Astrocyte (in vitro differentiated cells and primary cell): ENCODE measurements around the gene HACL1. TPM values are rescaled to one million over a fixed set of nuclear protein-coding genes. Genes with fewer than 3 reads are reported as not detected.

ENCODE experiments used
- DNase-seq: peaks from one replicate; pipeline ENCODE4 v3.0.0-alpha.2; 2010; ENCODE audit warnings: low read depth
- FAIRE-seq: peaks from 2 replicates; lab custom pipeline; 2011; peaks lifted over from hg19 to GRCh38; lab: Jason Lieb, UNC
- H2AFZ ChIP-seq: 2 replicates; pipeline ENCODE4 v1.6.0; 2012; ENCODE audit warnings: low read depth, low read length, inconsistent platforms
- H3K27ac ChIP-seq: 2 replicates; pipeline ENCODE4 v1.5.1; 2011; ENCODE audit warnings: low read depth, low read length, inconsistent platforms
- H3K27me3 ChIP-seq: 2 replicates; pipeline ENCODE4 v1.6.0; 2011; ENCODE audit warnings: low read length, inconsistent platforms; ENCODE audit not compliant: insufficient read depth
- H3K36me3 ChIP-seq: 2 replicates; pipeline ENCODE4 v1.5.1; 2011; ENCODE audit warnings: low read length, inconsistent platforms; ENCODE audit not compliant: insufficient read depth
- H3K4me1 ChIP-seq: 2 replicates; pipeline ENCODE4 v1.5.1; 2011; ENCODE audit warnings: low read length, inconsistent platforms; ENCODE audit not compliant: insufficient read depth
- H3K4me2 ChIP-seq: 2 replicates; pipeline ENCODE4 v1.6.0; 2012; ENCODE audit warnings: low read length, inconsistent platforms
- H3K4me3 ChIP-seq: 2 replicates; pipeline ENCODE4 v1.5.1; 2011; ENCODE audit warnings: low read depth, mild to moderate bottlenecking, low read length, inconsistent platforms; ENCODE audit not compliant: insufficient read depth
- H3K79me2 ChIP-seq: 2 replicates; pipeline ENCODE4 v1.6.0; 2012; ENCODE audit warnings: mild to moderate bottlenecking, low read length, inconsistent platforms; ENCODE audit not compliant: insufficient read depth
- H3K9ac ChIP-seq: 2 replicates; pipeline ENCODE4 v1.6.0; 2012; ENCODE audit warnings: mild to moderate bottlenecking, low read length, inconsistent platforms
- H3K9me3 ChIP-seq: 2 replicates; pipeline ENCODE4 v1.5.1; 2012; ENCODE audit warnings: low read depth, mild to moderate bottlenecking, low read length, inconsistent platforms; ENCODE audit not compliant: insufficient read depth
- H4K20me1 ChIP-seq: 2 replicates; pipeline ENCODE4 v1.6.0; 2012; ENCODE audit warnings: low read length, inconsistent platforms; ENCODE audit not compliant: insufficient read depth
- H3K27ac Mint-ChIP-seq: one replicate; pipeline ENCODE4 v1.8.0; 2021; ENCODE audit warnings: mild to moderate bottlenecking, mixed read lengths; ENCODE audit not compliant: unreplicated experiment
- H3K27me3 Mint-ChIP-seq: one replicate; pipeline ENCODE4 v1.8.0; 2021; ENCODE audit warnings: low read depth, mixed read lengths; ENCODE audit not compliant: unreplicated experiment
- H3K36me3 Mint-ChIP-seq: one replicate; pipeline ENCODE4 v1.8.0; 2021; ENCODE audit warnings: low read depth, mixed read lengths; ENCODE audit not compliant: unreplicated experiment
- H3K4me1 Mint-ChIP-seq: one replicate; pipeline ENCODE4 v1.8.0; 2021; ENCODE audit warnings: low read depth, mixed read lengths; ENCODE audit not compliant: unreplicated experiment
- H3K4me3 Mint-ChIP-seq: one replicate; pipeline ENCODE4 v1.8.0; 2021; ENCODE audit warnings: mild to moderate bottlenecking, moderate library complexity, mixed read lengths; ENCODE audit not compliant: unreplicated experiment
- H3K9me3 Mint-ChIP-seq: one replicate; pipeline ENCODE4 v1.8.0; 2021; ENCODE audit warnings: mild to moderate bottlenecking, mixed read lengths; ENCODE audit not compliant: unreplicated experiment
- CTCF ChIP-seq: IDR thresholded peaks from 2 replicates; pipeline ENCODE4 v1.5.1; 2011; ENCODE audit warnings: low read depth, mild to moderate bottlenecking, inconsistent platforms, low read length, moderate library complexity; ENCODE audit not compliant: insufficient read depth
- EZH2 ChIP-seq: IDR thresholded peaks from 2 replicates; pipeline ENCODE4 v1.6.1; 2012; ENCODE audit warnings: mild to moderate bottlenecking, low read length, inconsistent platforms; ENCODE audit not compliant: insufficient read depth
- total RNA-seq: library from RNA; stranded (reverse); gene quantifications from 2 replicates; pipeline ENCODE4 v1.2.1, GENCODE V29; 2021

The HACL1 gene
- total RNA-seq, 1 donor from 2014 or later: 17.8 TPM

GRCh38 chr3:15631426-15632211 lies 30.2 kb upstream of the HACL1 start:
- peak overlapping the region; percentile 82 for H3K4me2 ChIP-seq
- H3K27ac ChIP-seq: peak overlapping the region; percentile 91
- H3K36me3 Mint-ChIP-seq: peaks cover 5% of the 10 kb centered on the region
- peaks cover 64% of the 10 kb centered on the region for H3K4me1 ChIP-seq
- no peaks in the 10 kb centered on the region for H3K9me3 Mint-ChIP-seq
- TF ChIP-seq CTCF (no peak), EZH2 (no peak)
- H3K9me3 ChIP-seq: no peaks in the 10 kb centered on the region
- peaks cover 43% of the 10 kb centered on the region for H3K4me1 Mint-ChIP-seq
- H3K36me3 ChIP-seq: no peaks in the 10 kb centered on the region
- peak overlapping the region; percentile 50 for H3K9ac ChIP-seq
- no peak for DNase-seq
- H3K27ac Mint-ChIP-seq: peak overlapping the region; percentile 99
- H3K27me3 ChIP-seq: no peaks in the 10 kb centered on the region
- H2AFZ ChIP-seq: no peak overlapping the region
- H3K4me3 Mint-ChIP-seq: no peak overlapping the region
- H3K27me3 Mint-ChIP-seq: no peaks in the 10 kb centered on the region
- no peaks in the 10 kb centered on the region for H3K79me2 ChIP-seq
- no peak overlapping the region for H3K4me3 ChIP-seq
- H4K20me1 ChIP-seq: no peaks in the 10 kb centered on the region
- FAIRE-seq: no peak

GRCh38 chr3:15630646-15631350 lies 29.4 kb upstream of the HACL1 start:
- peak; percentile 78 for DNase-seq
- Mint-ChIP-seq H3K4me1 (peaks cover 40% of the 10 kb centered on the region), H3K9me3 (no peaks in the 10 kb centered on the region), H3K4me3 (no peak overlapping the region), H3K36me3 (peaks cover 1% of the 10 kb centered on the region), H3K27me3 (no peaks in the 10 kb centered on the region), H3K27ac (peak overlapping the region; percentile 99)
- Histone ChIP-seq H4K20me1 (no peaks in the 10 kb centered on the region), H3K36me3 (no peaks in the 10 kb centered on the region), H3K4me3 (peak overlapping the region; percentile 31), H3K4me2 (peak overlapping the region; percentile 82), H2AFZ (no peak overlapping the region), H3K9me3 (no peaks in the 10 kb centered on the region), H3K79me2 (no peaks in the 10 kb centered on the region), H3K27ac (peak overlapping the region; percentile 91), H3K27me3 (no peaks in the 10 kb centered on the region), H3K4me1 (peaks cover 57% of the 10 kb centered on the region), H3K9ac (peak overlapping the region; percentile 73)
- FAIRE-seq: no peak
- TF ChIP-seq CTCF (no peak), EZH2 (no peak)
